GM12872 (cell line): ENCODE results near the gene LIAS.

Source experiments
- CTCF ChIP-seq: IDR thresholded peaks from 3 replicates; pipeline ENCODE4 v1.5.1; 2011; ENCODE audit warnings: low read depth, mild to moderate bottlenecking, low read length, moderate library complexity; ENCODE audit not compliant: insufficient read depth

LIAS gene

DNA sequence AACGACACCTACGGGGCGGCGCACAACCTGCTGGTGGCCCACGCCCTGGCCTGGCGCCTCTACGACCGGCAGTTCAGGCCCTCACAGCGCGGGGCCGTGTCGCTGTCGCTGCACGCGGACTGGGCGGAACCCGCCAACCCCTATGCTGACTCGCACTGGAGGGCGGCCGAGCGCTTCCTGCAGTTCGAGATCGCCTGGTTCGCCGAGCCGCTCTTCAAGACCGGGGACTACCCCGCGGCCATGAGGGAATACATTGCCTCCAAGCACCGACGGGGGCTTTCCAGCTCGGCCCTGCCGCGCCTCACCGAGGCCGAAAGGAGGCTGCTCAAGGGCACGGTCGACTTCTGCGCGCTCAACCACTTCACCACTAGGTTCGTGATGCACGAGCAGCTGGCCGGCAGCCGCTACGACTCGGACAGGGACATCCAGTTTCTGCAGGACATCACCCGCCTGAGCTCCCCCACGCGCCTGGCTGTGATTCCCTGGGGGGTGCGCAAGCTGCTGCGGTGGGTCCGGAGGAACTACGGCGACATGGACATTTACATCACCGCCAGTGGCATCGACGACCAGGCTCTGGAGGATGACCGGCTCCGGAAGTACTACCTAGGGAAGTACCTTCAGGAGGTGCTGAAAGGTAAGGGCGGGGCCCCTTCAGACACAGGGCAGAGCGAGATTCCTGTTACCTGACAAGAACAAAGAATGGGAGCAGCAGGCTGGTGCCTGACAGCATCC, 11.8 kb upstream of the LIAS start:
- TF ChIP-seq CTCF, result peak; percentile 44; the same call in 2 of the 3 replicates

DNA sequence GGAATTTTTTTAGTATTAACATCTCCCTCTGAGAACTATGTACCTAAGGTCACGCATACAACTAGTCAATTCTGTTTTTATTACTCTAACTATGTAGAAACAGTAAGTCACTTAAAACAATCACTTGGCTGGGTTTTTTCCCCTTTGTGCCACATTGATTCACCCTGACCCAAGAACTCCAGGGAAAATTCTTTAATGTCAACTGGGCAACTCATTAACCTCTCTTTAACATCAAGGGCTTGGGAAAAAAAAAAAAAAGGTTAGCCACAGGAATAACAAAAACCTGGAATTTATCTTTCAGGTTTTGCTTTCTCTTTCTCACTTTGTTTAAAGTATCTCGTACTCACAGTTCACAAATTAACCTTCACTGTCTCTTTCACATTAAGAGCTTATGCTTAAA, 8.2 kb upstream of the LIAS start:
- TF ChIP-seq CTCF, result no peak

GRCh38 chr4:39451423-39452023, 7.3 kb upstream of the LIAS start:
- TF ChIP-seq CTCF, result no peak

DNA sequence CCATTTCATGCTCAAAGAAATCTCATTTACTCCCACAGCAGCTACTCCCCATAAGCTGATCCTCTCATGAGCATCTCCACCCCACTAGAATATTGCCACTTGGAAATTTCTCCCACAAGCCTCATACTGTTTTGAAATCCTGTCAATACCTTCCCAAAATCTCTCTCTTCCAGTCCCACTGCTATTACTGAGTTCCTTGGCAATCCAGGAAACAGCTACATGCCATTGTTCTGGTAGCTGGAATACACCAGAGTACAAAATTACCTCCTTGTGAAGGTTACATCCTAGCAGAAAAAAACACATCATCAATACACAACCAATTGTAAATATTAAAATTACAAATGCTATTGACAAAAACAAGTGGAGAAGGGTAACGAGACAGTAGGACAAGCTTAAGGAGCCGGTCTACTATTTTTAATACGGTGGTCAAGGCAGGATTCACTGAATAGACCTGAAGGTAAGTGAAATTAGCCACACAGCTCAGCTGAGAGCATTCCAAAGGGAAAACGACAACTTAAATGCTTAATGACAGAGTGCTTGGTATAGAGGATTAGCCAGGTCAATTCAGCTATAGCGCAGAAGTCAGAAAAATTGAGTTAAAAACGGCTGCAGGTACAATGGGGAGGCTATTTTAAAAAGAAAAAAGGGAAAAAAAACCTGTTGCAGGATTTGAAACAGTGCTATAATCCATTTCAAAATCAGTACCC, 6.5 kb upstream of the LIAS start:
- TF ChIP-seq CTCF, result no peak

- no peak for TF ChIP-seq CTCF
Measured at GRCh38 chr4:39452860-39453587, 5.8 kb upstream of the LIAS start.

- TF ChIP-seq CTCF, result no peak
Measured at GRCh38 chr4:39453738-39454137, 5.1 kb upstream of the LIAS start.

- no peak for TF ChIP-seq CTCF
Measured at GRCh38 chr4:39455486-39455885, 3.4 kb upstream of the LIAS start.
